ENCODE measurements around the gene MGST3.

DNA sequence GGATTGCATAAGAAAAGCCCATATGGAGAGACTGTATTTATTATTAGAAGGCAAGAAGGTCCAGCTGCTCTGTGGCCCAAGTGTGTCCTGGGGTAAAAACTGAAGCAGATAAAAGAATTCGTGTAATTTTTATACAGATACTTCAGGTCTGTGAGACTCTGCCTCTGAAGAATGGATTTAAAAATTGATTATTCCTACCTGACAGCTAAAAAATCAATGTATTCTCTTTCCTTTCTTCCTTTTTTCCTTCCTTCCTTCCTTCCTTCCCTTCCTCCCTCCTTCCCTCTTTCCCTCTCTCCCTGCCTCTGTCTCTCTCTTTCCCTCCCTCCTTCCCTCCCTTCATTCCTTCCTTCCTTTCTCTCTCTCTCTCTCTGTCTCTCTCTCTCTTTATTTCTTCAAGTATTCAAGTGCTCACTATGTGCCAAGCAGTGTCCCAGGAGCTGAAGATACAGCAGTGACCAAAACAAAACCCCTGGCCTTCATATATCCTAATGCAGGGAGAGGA, 11.3 kb upstream of the MGST3 start:
- no peak for TF ChIP-seq POLR2A (IDR thresholded peaks at IDR 0.05)
- TF ChIP-seq, protein P1, sequence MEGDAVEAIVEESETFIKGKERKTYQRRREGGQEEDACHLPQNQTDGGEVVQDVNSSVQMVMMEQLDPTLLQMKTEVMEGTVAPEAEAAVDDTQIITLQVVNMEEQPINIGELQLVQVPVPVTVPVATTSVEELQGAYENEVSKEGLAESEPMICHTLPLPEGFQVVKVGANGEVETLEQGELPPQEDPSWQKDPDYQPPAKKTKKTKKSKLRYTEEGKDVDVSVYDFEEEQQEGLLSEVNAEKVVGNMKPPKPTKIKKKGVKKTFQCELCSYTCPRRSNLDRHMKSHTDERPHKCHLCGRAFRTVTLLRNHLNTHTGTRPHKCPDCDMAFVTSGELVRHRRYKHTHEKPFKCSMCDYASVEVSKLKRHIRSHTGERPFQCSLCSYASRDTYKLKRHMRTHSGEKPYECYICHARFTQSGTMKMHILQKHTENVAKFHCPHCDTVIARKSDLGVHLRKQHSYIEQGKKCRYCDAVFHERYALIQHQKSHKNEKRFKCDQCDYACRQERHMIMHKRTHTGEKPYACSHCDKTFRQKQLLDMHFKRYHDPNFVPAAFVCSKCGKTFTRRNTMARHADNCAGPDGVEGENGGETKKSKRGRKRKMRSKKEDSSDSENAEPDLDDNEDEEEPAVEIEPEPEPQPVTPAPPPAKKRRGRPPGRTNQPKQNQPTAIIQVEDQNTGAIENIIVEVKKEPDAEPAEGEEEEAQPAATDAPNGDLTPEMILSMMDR (IDR thresholded peaks at IDR 0.05), result no peak
